H1 (cell line): ENCODE measurements around the gene SMARCA5. TPM values are rescaled to one million over a fixed set of nuclear protein-coding genes. Genes with fewer than 3 reads are reported as not detected.
"Not testable (repeated sequence)": the region's sequence is repeated elsewhere in the genome, so short reads cannot be mapped to it uniquely, and the experiment has no call there.

ENCODE experiments used
- CTCF ChIA-PET: fragments of 300-600 bp; sonication (Branson Sonifier 250); formaldehyde crosslinking; loops from one replicate; lab custom pipeline; 2021; ENCODE audit not compliant: partially characterized antibody; lab: Charles Lee
- POLR2A ChIA-PET: fragments of 300-600 bp; sonication (Branson Sonifier 250); formaldehyde crosslinking; loops from one replicate; lab custom pipeline; 2021; ENCODE audit warnings: inconsistent platforms; ENCODE audit not compliant: partially characterized antibody; lab: Charles Lee
- DNase-seq, 2 experiments: peaks; one replicate each; pipeline versions ENCODE4 v3.0.0 to v3.0.0-alpha.2; 2010 to 2022; ENCODE audit warnings: low spot score in 2 of 2, low read depth in 1 of 2, mixed read lengths in 1 of 2
- FAIRE-seq: peaks from 2 replicates; lab custom pipeline; 2011; peaks lifted over from hg19 to GRCh38; lab: Jason Lieb, UNC
- H2AFZ ChIP-seq: 2 replicates; pipeline ENCODE4 v1.8.1; 2012; ENCODE audit warnings: low read length, inconsistent platforms
- H2AK5ac ChIP-seq: 2 replicates; pipeline ENCODE4 v1.6.1; 2013; ENCODE audit warnings: low read depth, low read length
- H2BK120ac ChIP-seq: replicated peaks from 2 replicates; pipeline ENCODE3; 2013; ENCODE audit warnings: low read depth, low read length, inconsistent platforms
- H2BK12ac ChIP-seq: 2 replicates; pipeline ENCODE4 v1.6.1; 2013; ENCODE audit warnings: low read depth, low read length
- H2BK15ac ChIP-seq: 2 replicates; pipeline ENCODE4 v1.6.1; 2013; ENCODE audit warnings: low read length
- H2BK20ac ChIP-seq: 2 replicates; pipeline ENCODE4 v1.6.1; 2013; ENCODE audit warnings: low read length
- H2BK5ac ChIP-seq: 2 replicates; pipeline ENCODE4 v1.6.1; 2013; ENCODE audit warnings: low read depth, low read length
- H3K14ac ChIP-seq: 2 replicates; pipeline ENCODE4 v1.6.1; 2013; ENCODE audit warnings: inconsistent platforms; ENCODE audit not compliant: insufficient read length
- H3K18ac ChIP-seq: 2 replicates; pipeline ENCODE4 v1.6.1; 2013; ENCODE audit warnings: low read length; ENCODE audit errors: extremely low read depth
- H3K23ac ChIP-seq: 2 replicates; pipeline ENCODE4 v1.6.1; 2013; ENCODE audit warnings: inconsistent platforms; ENCODE audit not compliant: insufficient read length
- H3K23me2 ChIP-seq: 2 replicates; pipeline ENCODE4 v1.6.1; 2013; ENCODE audit warnings: low read depth, low read length
- H3K27ac ChIP-seq: 2 replicates; pipeline ENCODE4 v1.6.1; 2011; ENCODE audit warnings: low read depth, low read length, inconsistent platforms
- H3K27me3 ChIP-seq, 4 experiments: replicated peaks in 1 of 4; 1 replicate in 1 of 4; 2 replicates in 3 of 4; pipeline versions ENCODE4 v1.6.1 to v1.8.1; 2011 to 2013; ENCODE audit warnings: low read length in 3 of 4, mild to moderate bottlenecking in 3 of 4, inconsistent platforms in 2 of 4, mixed read lengths in 2 of 4, moderate library complexity in 1 of 4; ENCODE audit not compliant: control insufficient read depth in 3 of 4, insufficient read depth in 3 of 4; ENCODE audit errors: extremely low read depth in 1 of 4
- H3K36me3 ChIP-seq, 4 experiments: 2 replicates each; pipeline versions ENCODE4 v1.6.1 to v1.8.1; 2011 to 2013; ENCODE audit warnings: mild to moderate bottlenecking in 4 of 4, low read length in 3 of 4, moderate library complexity in 2 of 4, control low read depth in 1 of 4, inconsistent platforms in 1 of 4; ENCODE audit not compliant: insufficient read depth in 4 of 4, control insufficient read depth in 2 of 4
- H3K4ac ChIP-seq: replicated peaks from 2 replicates; pipeline ENCODE3; 2013; ENCODE audit warnings: low read length, low read depth, mixed read lengths, inconsistent platforms; ENCODE audit not compliant: insufficient read length
- H3K4me1 ChIP-seq, 4 experiments: replicated peaks in 1 of 4; 1 replicate in 1 of 4; 2 replicates in 3 of 4; pipeline versions ENCODE4 v1.6.1 to v1.8.1; 2011 to 2013; ENCODE audit warnings: low read length in 3 of 4, inconsistent platforms in 2 of 4, mixed read lengths in 1 of 4; ENCODE audit not compliant: insufficient read depth in 4 of 4, control insufficient read depth in 3 of 4
- H3K4me2 ChIP-seq, 2 experiments: 2 replicates each; pipeline versions ENCODE4 v1.6.1 to v1.8.1; 2011 to 2013; ENCODE audit warnings: low read depth in 2 of 2, low read length in 2 of 2, control low read depth in 1 of 2, inconsistent platforms in 1 of 2, mild to moderate bottlenecking in 1 of 2; ENCODE audit not compliant: insufficient read depth in 1 of 2
- H3K4me3 ChIP-seq, 4 experiments: fragments of 200-600, 300-600 bp in 1 of 4; sonication (generic), shearing (Covaris generic), sonication (Bioruptor Twin) in 1 of 4; 2 replicates each; pipeline versions ENCODE4 v1.5.1 to v1.8.1; 2011 to 2016; ENCODE audit warnings: low read length in 4 of 4, low read depth in 3 of 4, control low read depth in 2 of 4, inconsistent platforms in 2 of 4, mild to moderate bottlenecking in 2 of 4, mixed read lengths in 1 of 4, moderate library complexity in 1 of 4; ENCODE audit not compliant: insufficient read depth in 2 of 4; ENCODE audit errors: extremely low read depth in 1 of 4
- H3K56ac ChIP-seq: replicated peaks from 2 replicates; pipeline ENCODE3; 2013; ENCODE audit warnings: low read depth, mild to moderate bottlenecking, mixed read lengths, low read length, inconsistent platforms; ENCODE audit not compliant: insufficient read length
- H3K79me1 ChIP-seq: 2 replicates; pipeline ENCODE4 v1.6.1; 2013; ENCODE audit warnings: low read depth, low read length, control low read depth
- H3K79me2 ChIP-seq, 2 experiments: 2 replicates each; pipeline versions ENCODE4 v1.6.1 to v1.8.1; 2012 to 2013; ENCODE audit warnings: low read length in 2 of 2, mild to moderate bottlenecking in 2 of 2, inconsistent platforms in 1 of 2; ENCODE audit not compliant: insufficient read depth in 2 of 2, control insufficient read depth in 1 of 2
- H3K9ac ChIP-seq, 4 experiments: replicated peaks in 1 of 4; 1 replicate in 1 of 4; 2 replicates in 3 of 4; pipeline versions ENCODE4 v1.6.1 to v1.8.1; 2011 to 2013; ENCODE audit warnings: low read depth in 3 of 4, low read length in 3 of 4, control low read depth in 2 of 4, mild to moderate bottlenecking in 2 of 4, moderate library complexity in 2 of 4, inconsistent platforms in 1 of 4; ENCODE audit errors: extremely low read depth in 1 of 4
- H3K9me3 ChIP-seq, 2 experiments: 2 replicates each; pipeline versions ENCODE4 v1.6.1 to v1.8.1; 2012 to 2013; ENCODE audit warnings: mild to moderate bottlenecking in 2 of 2, moderate library complexity in 2 of 2, control low read depth in 1 of 2, inconsistent platforms in 1 of 2, low read depth in 1 of 2, low read length in 1 of 2, mixed read lengths in 1 of 2; ENCODE audit not compliant: insufficient read depth in 2 of 2
- H4K20me1 ChIP-seq, 2 experiments: replicated peaks in 1 of 2; 2 replicates each; pipeline versions ENCODE3 to v1.8.1; 2011 to 2013; ENCODE audit warnings: inconsistent platforms in 2 of 2, low read length in 2 of 2, mild to moderate bottlenecking in 1 of 2; ENCODE audit not compliant: insufficient read depth in 2 of 2, control insufficient read depth in 1 of 2
- H4K5ac ChIP-seq: 2 replicates; pipeline ENCODE4 v1.6.1; 2013; ENCODE audit warnings: low read length, low read depth, mixed read lengths, inconsistent platforms; ENCODE audit not compliant: insufficient read length
- H4K8ac ChIP-seq: 2 replicates; pipeline ENCODE4 v1.8.0; 2013; ENCODE audit warnings: mild to moderate bottlenecking, moderate library complexity, low read length, inconsistent platforms; ENCODE audit not compliant: insufficient read depth; ENCODE audit errors: extremely low read depth
- H4K91ac ChIP-seq: replicated peaks from 2 replicates; pipeline ENCODE3; 2013; ENCODE audit warnings: low read length, mixed read lengths, inconsistent platforms; ENCODE audit not compliant: insufficient read length
- WGBS, 2 experiments: shearing (Covaris generic) in 1 of 2; methylation state at CpG; one replicate each; pipeline versions ENCODE4 v1.1.6 to v1.1.7; 2013 to 2015; ENCODE audit warnings: low lambda C conversion rate in 2 of 2, mixed read lengths in 2 of 2, inconsistent platforms in 1 of 2, low coverage in 1 of 2, missing lambda C conversion rate in 1 of 2; ENCODE audit not compliant: insufficient replicate concordance in 2 of 2, insufficient coverage in 1 of 2, insufficient read length in 1 of 2; ENCODE audit errors: extremely low coverage in 1 of 2, missing lambda C conversion rate in 1 of 2; 5-methylcytosine and 5-hydroxymethylcytosine counted together
- polyA plus RNA-seq, 7 experiments: library from polyadenylated mRNA; depleted of rRNA in 3 of 7; stranded (reverse) in 5 of 7; unstranded in 2 of 7; fragments of >200 nt in 5 of 7; fragments of 200-250 nt in 2 of 7; gene quantifications; 1 replicate in 5 of 7; 2 replicates in 1 of 7; 4 replicates in 1 of 7; pipeline versions ENCODE4 v1.2.1 to v1.2.3, GENCODE V29; 2011 to 2013; ENCODE audit warnings: missing spikeins in 2 of 7, mixed read lengths in 2 of 7
- total RNA-seq: library from RNA; stranded (reverse); fragmentation: NEBNext Ultra II Directional; extraction: Animal tissue kit (Norgen Biotek cat#: 25700); gene quantifications from 2 replicates; pipeline ENCODE4 v1.2.1, GENCODE V29; 2021

SMARCA5 gene
- total and polyA plus RNA-seq, 2 of the 8 experiments (the other 6 are each of a cell fraction or from before 2014, with no cell fraction given) = 13.9 to 112 TPM

DNA sequence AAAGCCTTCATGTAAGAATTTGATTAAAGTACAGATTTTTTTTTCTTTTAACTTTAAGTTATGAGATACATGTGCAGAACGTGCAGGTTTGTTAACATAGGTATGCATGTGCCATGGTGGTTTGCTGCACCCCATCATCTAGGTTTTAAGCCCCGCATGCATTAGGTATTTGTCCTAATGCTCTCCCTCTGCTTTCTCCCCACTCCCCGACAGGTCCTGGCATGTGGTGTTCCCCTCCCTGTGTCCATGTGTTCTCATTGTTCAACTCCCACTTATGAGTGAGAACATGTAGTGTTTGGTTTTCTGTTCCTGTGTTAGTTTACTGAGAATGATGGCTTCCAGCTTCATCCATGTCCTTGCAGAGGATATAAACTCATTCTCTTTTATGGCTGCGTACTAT lies 14.5 kb downstream of the SMARCA5 start:
- H3K14ac ChIP-seq, H2AK5ac ChIP-seq, H3K56ac ChIP-seq, H3K79me1 ChIP-seq, H3K4me3 ChIP-seq, H3K23ac ChIP-seq, H2BK120ac ChIP-seq, H3K4ac ChIP-seq, POLR2A ChIA-PET, H4K5ac ChIP-seq, H2BK20ac ChIP-seq, H3K27ac ChIP-seq, H4K20me1 ChIP-seq, H3K4me1 ChIP-seq, H3K4me2 ChIP-seq, FAIRE-seq, H3K9me3 ChIP-seq, H4K91ac ChIP-seq, H2AFZ ChIP-seq, CTCF ChIA-PET, H3K27me3 ChIP-seq, H3K23me2 ChIP-seq, H3K18ac ChIP-seq, H2BK12ac ChIP-seq, DNase-seq, H2BK5ac ChIP-seq, H2BK15ac ChIP-seq, H4K8ac ChIP-seq, H3K9ac ChIP-seq: not testable (repeated sequence)
- Histone ChIP-seq H3K79me2 (peaks cover 0 to 49% of the 10 kb centered on the region in 2 experiments; a peak in 2 of 4 replicates), H3K36me3 (peaks cover 23 to 96% (median 55%) of the 10 kb centered on the region in 4 experiments)
- WGBS, 2 experiments = 92% methylated on average over 4 of the region's 4 CpGs; no CpG with 5 or more reads in 1 of the 2 experiments
